HG03060 (cell line): ENCODE measurements around the gene RASSF5.

Source experiments
- ATAC-seq: cut with Tn5 transposase; IDR thresholded peaks from one replicate; pipeline ENCODE4 v1.9.1; 2021; ENCODE audit warnings: low read depth, moderate number of reproducible peaks; ENCODE audit not compliant: unreplicated experiment

The RASSF5 gene

GRCh38 chr1:206495493-206496046, 11.8 kb upstream of the RASSF5 start:
- peak; percentile 17 for ATAC-seq

GRCh38 chr1:206496131-206496793, 11.1 kb upstream of the RASSF5 start:
- ATAC-seq = peak; percentile 38

- ATAC-seq = no peak
Measured at GRCh38 chr1:206497363-206497762, 10.0 kb upstream of the RASSF5 start.

- no peak for ATAC-seq
Measured at GRCh38 chr1:206497774-206498173, 9.6 kb upstream of the RASSF5 start.

- no peak for ATAC-seq
Measured at GRCh38 chr1:206498685-206499084, 8.6 kb upstream of the RASSF5 start.

GRCh38 chr1:206500046-206500445, 7.3 kb upstream of the RASSF5 start:
- no peak for ATAC-seq

GRCh38 chr1:206501881-206502280, 5.5 kb upstream of the RASSF5 start:
- no peak for ATAC-seq

GRCh38 chr1:206502403-206502802, 4.9 kb upstream of the RASSF5 start:
- ATAC-seq = no peak

- ATAC-seq = no peak
Measured at GRCh38 chr1:206502812-206503211, 4.5 kb upstream of the RASSF5 start.

- ATAC-seq = peak; percentile 77
Measured at GRCh38 chr1:206503591-206504362, 3.6 kb upstream of the RASSF5 start.

GRCh38 chr1:206504363-206504713, 3.0 kb upstream of the RASSF5 start:
- ATAC-seq = no peak

GRCh38 chr1:206505702-206506355, 1.5 kb upstream of the RASSF5 start:
- no peak for ATAC-seq

- no peak for ATAC-seq
Measured at GRCh38 chr1:206506405-206507283, 687 bp upstream of the RASSF5 start.

GRCh38 chr1:206508130-206508889, 979 bp downstream of the RASSF5 start:
- no peak for ATAC-seq

- no peak for ATAC-seq
Measured at GRCh38 chr1:206508956-206509355, 1.6 kb downstream of the RASSF5 start.

GRCh38 chr1:206509612-206510257, 2.4 kb downstream of the RASSF5 start:
- no peak for ATAC-seq

- no peak for ATAC-seq
Measured at GRCh38 chr1:206510371-206510770, 3.0 kb downstream of the RASSF5 start.

- no peak for ATAC-seq
Measured at GRCh38 chr1:206511362-206512057, 4.2 kb downstream of the RASSF5 start.
